Smooth muscle cell (in vitro differentiated cells): ENCODE results near the gene HERC4. TPM values are rescaled to one million over a fixed set of nuclear protein-coding genes. Genes with fewer than 3 reads are reported as not detected.
A peak's percentile ranks its signal among the peaks of the same experiment; 100 is the strongest.

Experiments used
- DNase-seq: peaks from one replicate; lab custom pipeline; 2025; ENCODE audit not compliant: unreplicated experiment; lab: John Stamatoyannopoulos, UW
- H2AFZ ChIP-seq: fragments of 200-600 bp; sonication (generic); 2 replicates; pipeline ENCODE4 v1.6.0; 2016; ENCODE audit warnings: antibody characterized with exemption, low read depth, mild to moderate bottlenecking
- H3F3A ChIP-seq: fragments of 200-600 bp; sonication (generic); 2 replicates; pipeline ENCODE4 v1.6.0; 2017; ENCODE audit warnings: antibody characterized with exemption, low read depth
- H3K27ac ChIP-seq: fragments of 200-600 bp; sonication (generic); 2 replicates; pipeline ENCODE4 v1.5.1; 2016; ENCODE audit warnings: low read depth, mild to moderate bottlenecking
- H3K27me3 ChIP-seq: fragments of 200-600 bp; sonication (generic); 2 replicates; pipeline ENCODE4 v1.6.1; 2016; ENCODE audit warnings: low read depth, mild to moderate bottlenecking
- H3K36me3 ChIP-seq: fragments of 200-600 bp; sonication (generic); 2 replicates; pipeline ENCODE4 v1.5.1; 2016; ENCODE audit warnings: low read depth
- H3K4me1 ChIP-seq: fragments of 200-600 bp; sonication (generic); 2 replicates; pipeline ENCODE4 v1.5.1; 2016; ENCODE audit warnings: low read depth
- H3K4me2 ChIP-seq: fragments of 200-600 bp; sonication (generic); 2 replicates; pipeline ENCODE4 v1.6.0; 2016; ENCODE audit warnings: mild to moderate bottlenecking
- H3K4me3 ChIP-seq: fragments of 200-600 bp; sonication (generic); 2 replicates; pipeline ENCODE4 v1.5.1; 2016; ENCODE audit warnings: mild to moderate bottlenecking
- H3K79me2 ChIP-seq: fragments of 200-600 bp; sonication (generic); 2 replicates; pipeline ENCODE4 v1.6.0; 2016; ENCODE audit warnings: low read depth, mild to moderate bottlenecking
- H3K9ac ChIP-seq: fragments of 200-600 bp; sonication (generic); 2 replicates; pipeline ENCODE4 v1.6.0; 2016; ENCODE audit warnings: low read depth
- H3K9me3 ChIP-seq: fragments of 200-600 bp; sonication (generic); replicated peaks from 2 replicates; pipeline ENCODE4 v1.5.1; 2016; ENCODE audit warnings: low read depth
- H4K20me1 ChIP-seq: fragments of 200-600 bp; sonication (generic); 2 replicates; pipeline ENCODE4 v1.6.0; 2016; ENCODE audit warnings: low read depth
- WGBS: methylation state at CpG from one replicate; pipeline ENCODE4 v1.1.7; 2016; ENCODE audit warnings: low lambda C conversion rate; 5-methylcytosine and 5-hydroxymethylcytosine counted together
- polyA plus RNA-seq: library from polyadenylated mRNA; unstranded; fragments of >200 nt; fragmentation: Nextera tagmentation; extraction: Ambion mirVana; gene quantifications from 2 replicates; pipeline ENCODE4 v1.2.1, GENCODE V29; 2016
- total RNA-seq: library from RNA; depleted of rRNA; stranded (reverse); fragments of >200 nt; gene quantifications from 2 replicates; pipeline ENCODE4 v1.2.3, GENCODE V29; 2014
- TF ChIP-seq, protein P1 (sequence below): fragments of 200-600 bp; sonication (generic); IDR thresholded peaks from 2 replicates; pipeline ENCODE4 v1.5.1; 2017; ENCODE audit warnings: borderline replicate concordance, mild to moderate bottlenecking, antibody characterized with exemption; ENCODE audit not compliant: insufficient read depth, poor library complexity, severe bottlenecking

The HERC4 gene
- total and polyA plus RNA-seq, 2 experiments from 2014 or later = 19.5 to 41.2 TPM

DNA sequence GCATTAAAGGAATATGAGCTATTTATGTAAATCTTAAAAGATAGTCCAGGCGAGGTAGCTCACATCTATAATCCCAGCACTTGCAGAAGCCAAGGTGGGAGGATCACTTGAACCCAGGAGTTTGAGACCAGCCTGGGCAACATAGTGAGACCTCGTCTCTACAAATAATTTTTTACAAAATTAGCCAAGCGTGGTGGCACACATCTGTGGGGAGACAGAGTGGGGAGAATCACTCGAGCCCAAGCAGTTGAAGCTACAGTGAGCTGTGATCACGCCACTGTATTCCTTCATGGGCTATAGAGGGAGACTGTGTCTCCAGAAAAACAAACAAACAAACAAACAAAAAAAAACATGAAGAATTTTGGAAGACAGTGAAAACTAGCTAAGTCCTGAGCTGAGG is 28.4 kb downstream of the HERC4 start:
- DNase-seq = no peak
- 89% methylated on average over 5 of the region's 5 CpGs for WGBS
- Histone ChIP-seq H3K27ac (no peak overlapping the region), H3K4me2 (no peak overlapping the region), H3K9me3 (no peaks in the 10 kb centered on the region), H2AFZ (no peak overlapping the region), H3K27me3 (no peaks in the 10 kb centered on the region), H3F3A (peaks cover 7% of the 10 kb centered on the region), H3K4me1 (peaks cover 6% of the 10 kb centered on the region), H4K20me1 (peaks cover 57% of the 10 kb centered on the region), H3K4me3 (no peak overlapping the region), H3K36me3 (peaks cover 8% of the 10 kb centered on the region), H3K9ac (no peak overlapping the region), H3K79me2 (peaks cover 24% of the 10 kb centered on the region)
- TF ChIP-seq, protein P1, sequence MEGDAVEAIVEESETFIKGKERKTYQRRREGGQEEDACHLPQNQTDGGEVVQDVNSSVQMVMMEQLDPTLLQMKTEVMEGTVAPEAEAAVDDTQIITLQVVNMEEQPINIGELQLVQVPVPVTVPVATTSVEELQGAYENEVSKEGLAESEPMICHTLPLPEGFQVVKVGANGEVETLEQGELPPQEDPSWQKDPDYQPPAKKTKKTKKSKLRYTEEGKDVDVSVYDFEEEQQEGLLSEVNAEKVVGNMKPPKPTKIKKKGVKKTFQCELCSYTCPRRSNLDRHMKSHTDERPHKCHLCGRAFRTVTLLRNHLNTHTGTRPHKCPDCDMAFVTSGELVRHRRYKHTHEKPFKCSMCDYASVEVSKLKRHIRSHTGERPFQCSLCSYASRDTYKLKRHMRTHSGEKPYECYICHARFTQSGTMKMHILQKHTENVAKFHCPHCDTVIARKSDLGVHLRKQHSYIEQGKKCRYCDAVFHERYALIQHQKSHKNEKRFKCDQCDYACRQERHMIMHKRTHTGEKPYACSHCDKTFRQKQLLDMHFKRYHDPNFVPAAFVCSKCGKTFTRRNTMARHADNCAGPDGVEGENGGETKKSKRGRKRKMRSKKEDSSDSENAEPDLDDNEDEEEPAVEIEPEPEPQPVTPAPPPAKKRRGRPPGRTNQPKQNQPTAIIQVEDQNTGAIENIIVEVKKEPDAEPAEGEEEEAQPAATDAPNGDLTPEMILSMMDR = no peak

DNA sequence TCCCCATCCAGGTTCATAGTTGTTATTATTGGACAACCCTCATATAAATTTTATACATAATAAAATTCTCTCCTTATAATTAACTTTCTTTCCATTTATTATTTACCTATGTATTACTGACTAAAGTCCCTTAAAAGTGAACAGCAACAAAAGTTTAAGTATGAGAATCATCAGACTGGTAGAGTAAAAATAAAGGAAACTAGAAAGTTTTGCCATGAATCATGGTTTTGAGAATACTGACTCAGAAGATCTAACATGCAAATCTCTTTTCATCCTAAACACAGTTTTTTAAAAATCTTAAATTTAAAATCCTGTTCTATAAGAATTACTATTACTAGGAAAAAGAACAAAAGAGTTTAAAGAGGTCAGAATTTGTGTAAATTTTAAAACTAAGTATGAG is 32.1 kb downstream of the HERC4 start:
- H3K79me2 ChIP-seq = peaks cover 20% of the 10 kb centered on the region
- TF ChIP-seq, protein P1 = no peak

DNA sequence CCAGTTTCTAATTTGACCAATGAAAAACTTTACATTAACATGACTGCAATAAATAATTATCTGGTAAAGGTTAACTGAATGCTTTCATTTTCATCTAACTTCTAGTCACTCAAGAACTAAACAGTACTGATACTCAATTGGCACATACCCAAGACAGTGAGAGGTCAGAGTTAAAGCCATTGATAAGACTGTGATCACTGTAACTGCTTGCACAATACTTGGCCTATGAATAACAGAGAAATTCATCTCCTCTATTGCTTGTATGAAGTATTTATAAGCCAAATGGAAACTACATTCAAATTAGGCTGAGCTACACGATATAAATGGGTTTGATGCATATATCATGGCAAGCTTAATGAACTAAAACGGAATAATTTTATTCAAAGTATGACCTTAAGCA is 43.0 kb downstream of the HERC4 start:
- H3K27ac ChIP-seq = no peak overlapping the region
- H3K4me2 ChIP-seq = no peak overlapping the region
- TF ChIP-seq, protein P1 = no peak
- H3F3A ChIP-seq = no peaks in the 10 kb centered on the region
- H3K79me2 ChIP-seq = no peaks in the 10 kb centered on the region
- DNase-seq = no peak
- H3K9me3 ChIP-seq = no peaks in the 10 kb centered on the region
- H2AFZ ChIP-seq = no peak overlapping the region
- no peaks in the 10 kb centered on the region for H4K20me1 ChIP-seq
- H3K27me3 ChIP-seq = no peaks in the 10 kb centered on the region
- peaks cover under 1% of the 10 kb centered on the region for H3K36me3 ChIP-seq
- no peaks in the 10 kb centered on the region for H3K4me1 ChIP-seq
- WGBS = 95% methylated on average over 2 of the region's 2 CpGs
- H3K4me3 ChIP-seq = no peak overlapping the region
- no peak overlapping the region for H3K9ac ChIP-seq

More for the DNA sequence above, 32.1 kb downstream of the HERC4 start:
- no peak for DNase-seq
- Histone ChIP-seq H3K9ac (no peak overlapping the region), H3F3A (peaks cover 7% of the 10 kb centered on the region), H2AFZ (no peak overlapping the region), H4K20me1 (peaks cover 38% of the 10 kb centered on the region), H3K4me1 (peaks cover 6% of the 10 kb centered on the region), H3K27me3 (no peaks in the 10 kb centered on the region), H3K36me3 (peaks cover 10% of the 10 kb centered on the region), H3K4me2 (peak overlapping the region; percentile 19), H3K9me3 (no peaks in the 10 kb centered on the region), H3K4me3 (no peak overlapping the region), H3K27ac (peak overlapping the region; percentile 64)

DNA sequence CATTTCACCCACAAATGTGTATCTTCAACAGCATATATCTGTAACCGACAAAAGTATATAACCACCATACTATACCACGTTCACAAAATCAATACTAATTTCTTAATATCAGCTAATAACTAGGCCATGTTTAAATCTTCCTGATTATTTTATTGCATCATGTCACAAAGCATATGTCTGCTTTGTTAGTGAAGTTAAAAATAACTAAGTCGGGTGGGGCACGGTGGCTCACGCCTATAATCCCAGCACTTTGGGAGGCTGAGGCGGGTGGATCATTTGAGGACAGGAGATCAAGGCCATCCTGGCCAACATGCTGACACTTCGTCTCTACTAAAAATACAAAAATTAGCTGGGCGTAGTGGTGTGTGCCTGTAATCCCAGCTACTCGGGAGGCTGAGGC is 47.7 kb downstream of the HERC4 start:
- Histone ChIP-seq H3K9ac (no peak overlapping the region), H3K4me1 (no peaks in the 10 kb centered on the region), H3K27ac (no peak overlapping the region), H3F3A (no peaks in the 10 kb centered on the region), H3K79me2 (no peaks in the 10 kb centered on the region), H3K36me3 (peaks cover 21% of the 10 kb centered on the region), H3K4me3 (no peak overlapping the region), H3K4me2 (no peak overlapping the region), H3K27me3 (no peaks in the 10 kb centered on the region), H4K20me1 (no peaks in the 10 kb centered on the region), H2AFZ (no peak overlapping the region), H3K9me3 (no peaks in the 10 kb centered on the region)
- DNase-seq = no peak
- WGBS = 96% methylated on average over 9 of the region's 9 CpGs
- TF ChIP-seq, protein P1 = no peak
